Spleen (tissue), 11 donors: ENCODE data around the gene ATP1A3. TPM values are rescaled to one million over a fixed set of nuclear protein-coding genes. Genes with fewer than 3 reads are reported as not detected.

Experiments
- DNase-seq: peaks from one replicate; pipeline ENCODE4 v3.0.0-alpha.2; 2020
- H3K27ac ChIP-seq, 8 donors: fragments of 200-600 bp; sonication (generic) in 7 of 8; 1 replicate in 4 of 8; 2 replicates in 4 of 8; pipeline versions ENCODE4 v1.5.0 to v1.8.0; 2016 to 2021; ENCODE audit warnings: inconsistent platforms in 4 of 8, mild to moderate bottlenecking in 4 of 8, moderate library complexity in 1 of 8
- H3K27me3 ChIP-seq, 7 donors: fragments of 200-600 bp; sonication (generic) in 6 of 7; replicated peaks in 1 of 7; 1 replicate in 4 of 7; 2 replicates in 3 of 7; pipeline versions ENCODE4 v1.5.0 to v1.8.0; 2016 to 2021; ENCODE audit warnings: inconsistent platforms in 3 of 7, mild to moderate bottlenecking in 1 of 7
- H3K36me3 ChIP-seq, 6 donors: fragments of 200-600 bp; sonication (generic) in 5 of 6; 1 replicate in 4 of 6; 2 replicates in 2 of 6; pipeline versions ENCODE4 v1.5.0 to v1.8.0; 2016 to 2021; ENCODE audit warnings: inconsistent platforms in 2 of 6
- H3K4me1 ChIP-seq, 6 donors: fragments of 200-600 bp; sonication (generic) in 5 of 6; 1 replicate in 3 of 6; 2 replicates in 3 of 6; pipeline versions ENCODE4 v1.5.0 to v1.8.0; 2016 to 2021; ENCODE audit warnings: inconsistent platforms in 3 of 6
- H3K4me3 ChIP-seq, 8 donors: fragments of 200-600 bp; sonication (generic) in 7 of 8; 1 replicate in 4 of 8; 2 replicates in 4 of 8; pipeline versions ENCODE4 v1.5.0 to v1.8.0; 2016 to 2021; ENCODE audit warnings: inconsistent platforms in 4 of 8, mild to moderate bottlenecking in 4 of 8, moderate library complexity in 2 of 8
- H3K9me3 ChIP-seq, 8 donors: fragments of 200-600 bp; sonication (generic) in 7 of 8; 1 replicate in 4 of 8; 2 replicates in 4 of 8; pipeline versions ENCODE4 v1.5.0 to v1.8.0; 2016 to 2021; ENCODE audit warnings: inconsistent platforms in 4 of 8
- POLR2A ChIP-seq, 3 donors: fragments of 450-650 bp; IDR thresholded peaks; one replicate each; pipeline ENCODE4 v1.5.1; 2017; ENCODE audit warnings: antibody characterized with exemption in 3 of 3, mild to moderate bottlenecking in 1 of 3
- POLR2AphosphoS5 ChIP-seq, 3 donors: sonication (generic); formaldehyde crosslinking; IDR thresholded peaks; one replicate each; pipeline ENCODE4 v1.5.1; 2017; ENCODE audit warnings: antibody characterized with exemption in 3 of 3
- WGBS, 5 donors: extraction: QIAGEN DNeasy Blood & Tissue Kit in 3 of 5; methylation state at CpG; one replicate each; pipeline versions ENCODE4 v1.1.5 to v1.1.7; 2013 to 2018; 5-methylcytosine and 5-hydroxymethylcytosine counted together
- intact Hi-C: fragments of 100-400 bp; cut with DNase I; formaldehyde crosslinking; loops from one replicate; pipeline ENCODE4 v1.15.0; 2023; ENCODE audit warnings: low total_unique reads
- polyA plus RNA-seq, 3 donors: library from polyadenylated mRNA; stranded (reverse); fragments of 200-250 nt; gene quantifications; one replicate each; pipeline ENCODE4 v1.2.1, GENCODE V29; 2013
- total RNA-seq, 7 donors: library from RNA; depleted of rRNA in 3 of 7; stranded (reverse); fragments of >200 nt in 3 of 7; fragmentation: NEBNext Ultra II Directional in 4 of 7; extraction: Animal tissue kit (Norgen Biotek cat#: 25700) in 4 of 7; gene quantifications; one replicate each; pipeline versions ENCODE4 v1.1.0 to v1.2.1, GENCODE V29; 2016 to 2021
- TF ChIP-seq, protein P1 (sequence below), 11 experiments: fragments of 200-600 bp in 7 of 11; fragments of 450-650 bp in 4 of 11; sonication (generic) in 4 of 11; IDR thresholded peaks in 8 of 11; conservative IDR thresholded peaks in 3 of 11; 1 replicate in 7 of 11; 2 replicates in 4 of 11; pipeline versions ENCODE4 v1.4.0 to v1.8.0; 2016 to 2021; ENCODE audit warnings: antibody characterized with exemption in 11 of 11, inconsistent platforms in 4 of 11, mild to moderate bottlenecking in 1 of 11
- donor health status: healthy with polysubstance abuse.
- donor health status: DM: no; HTN: no; CAD: no; lungs with moderate emphysema.
- donor health status: DM: no; HTN: no; CAD: no.
- donor health status: Bipolar disorder and iron deficiency.
- donor health status: healthy.
- donor health status: DM: no; HTN: no; CAD: no.
- donor health status: DM: yes; HTN: yes; CAD: no.

Gene ATP1A3
- total and polyA plus RNA-seq, 10 donors = 0.39 to 2.2 (median 1.2) TPM

DNA sequence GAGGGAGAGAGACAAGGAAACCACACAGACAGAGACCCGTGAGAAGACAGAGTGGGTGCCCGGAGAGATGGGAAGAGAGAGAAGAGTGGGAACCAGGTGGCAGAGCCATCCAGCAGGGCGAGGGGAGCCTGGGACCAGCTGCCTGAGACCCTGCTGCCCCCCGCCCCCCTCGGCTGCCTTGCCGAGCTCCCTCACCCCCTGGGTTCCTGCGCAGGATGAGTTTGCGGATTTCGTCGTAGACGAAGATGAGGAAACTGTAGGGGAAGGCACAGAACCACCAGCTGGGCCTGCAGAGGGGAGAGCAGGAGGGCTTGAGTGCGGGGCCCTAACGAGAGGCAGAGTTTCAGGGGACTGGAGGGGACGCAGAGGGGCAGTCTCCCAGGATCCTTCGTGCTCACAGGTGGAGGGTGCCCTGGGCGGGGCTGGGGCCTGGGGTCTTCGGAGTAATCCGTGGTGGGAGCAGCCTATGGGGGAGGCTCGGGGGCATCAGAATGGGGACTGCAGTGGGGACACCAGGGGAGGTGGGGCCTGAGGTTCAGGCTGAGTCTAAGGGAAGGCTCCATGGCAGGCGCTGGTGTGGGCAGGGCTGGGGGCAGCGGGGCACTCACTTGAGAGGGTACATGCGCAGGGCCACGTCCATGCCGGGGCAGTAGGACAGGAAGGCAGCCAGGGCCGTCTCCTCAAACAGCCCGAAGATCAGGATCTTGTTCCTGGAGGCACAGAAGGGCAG, 26.8 kb downstream of the ATP1A3 start:
- H3K9me3 ChIP-seq = no peaks in the 10 kb centered on the region
- WGBS, 5 donors = 41 to 59% (median 55%) methylated on average over 26 of the region's 26 CpGs
- H3K4me3 ChIP-seq = no peak overlapping the region
- TF ChIP-seq POLR2A (IDR thresholded peaks at IDR 0.05) = no peak
- TF ChIP-seq POLR2AphosphoS5 (IDR thresholded peaks at IDR 0.05) = peak in 1 of 3 donors; percentile 57
- no peaks in the 10 kb centered on the region for H3K4me1 ChIP-seq
- peaks cover 0 to 14% (median 0%) of the 10 kb centered on the region in 7 donors for H3K27me3 ChIP-seq
- H3K27ac ChIP-seq = peak overlapping the region in 2 of 8 donors; percentile 76 to 83
- H3K36me3 ChIP-seq = no peaks in the 10 kb centered on the region
- intact Hi-C loops = no loop called here
- DNase-seq = peak; percentile 78

DNA sequence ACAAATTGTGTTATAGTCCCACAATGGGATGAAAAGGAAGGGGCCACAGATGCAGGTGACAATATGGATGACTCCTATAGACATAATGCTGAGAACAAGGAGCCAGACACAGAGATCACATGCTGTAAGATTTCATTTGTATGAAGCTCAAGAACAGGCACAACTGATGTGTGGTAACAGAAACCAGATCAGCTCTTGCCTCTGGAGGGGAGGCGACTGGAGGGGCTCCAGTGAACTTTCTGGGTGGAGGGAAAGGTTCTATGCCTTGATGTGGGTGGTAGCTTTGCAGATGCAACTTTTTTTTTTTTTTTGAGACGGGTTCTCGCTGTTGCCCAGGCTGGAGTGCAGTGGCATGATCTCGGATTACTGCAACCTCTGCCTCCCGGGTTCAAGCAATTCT, 28.9 kb downstream of the ATP1A3 start:
- Histone ChIP-seq H3K36me3 (no peaks in the 10 kb centered on the region), H3K27ac (no peak overlapping the region), H3K4me1 (no peaks in the 10 kb centered on the region), H3K4me3 (no peak overlapping the region), H3K27me3 (peaks cover 0 to 14% (median 0%) of the 10 kb centered on the region in 7 donors), H3K9me3 (no peaks in the 10 kb centered on the region)
- no peak for TF ChIP-seq POLR2A (IDR thresholded peaks at IDR 0.05)
- TF ChIP-seq, protein P1, sequence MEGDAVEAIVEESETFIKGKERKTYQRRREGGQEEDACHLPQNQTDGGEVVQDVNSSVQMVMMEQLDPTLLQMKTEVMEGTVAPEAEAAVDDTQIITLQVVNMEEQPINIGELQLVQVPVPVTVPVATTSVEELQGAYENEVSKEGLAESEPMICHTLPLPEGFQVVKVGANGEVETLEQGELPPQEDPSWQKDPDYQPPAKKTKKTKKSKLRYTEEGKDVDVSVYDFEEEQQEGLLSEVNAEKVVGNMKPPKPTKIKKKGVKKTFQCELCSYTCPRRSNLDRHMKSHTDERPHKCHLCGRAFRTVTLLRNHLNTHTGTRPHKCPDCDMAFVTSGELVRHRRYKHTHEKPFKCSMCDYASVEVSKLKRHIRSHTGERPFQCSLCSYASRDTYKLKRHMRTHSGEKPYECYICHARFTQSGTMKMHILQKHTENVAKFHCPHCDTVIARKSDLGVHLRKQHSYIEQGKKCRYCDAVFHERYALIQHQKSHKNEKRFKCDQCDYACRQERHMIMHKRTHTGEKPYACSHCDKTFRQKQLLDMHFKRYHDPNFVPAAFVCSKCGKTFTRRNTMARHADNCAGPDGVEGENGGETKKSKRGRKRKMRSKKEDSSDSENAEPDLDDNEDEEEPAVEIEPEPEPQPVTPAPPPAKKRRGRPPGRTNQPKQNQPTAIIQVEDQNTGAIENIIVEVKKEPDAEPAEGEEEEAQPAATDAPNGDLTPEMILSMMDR (IDR thresholded peaks at IDR 0.05 in 8 of 11, conservative IDR thresholded peaks at IDR 0.05 in 3 of 11) = no peak
- TF ChIP-seq POLR2AphosphoS5 (IDR thresholded peaks at IDR 0.05) = no peak
- no peak for DNase-seq
- WGBS, 5 donors = 71 to 81% (median 77%) methylated on average over 5 of the region's 5 CpGs
- intact Hi-C loops = no loop called here

DNA sequence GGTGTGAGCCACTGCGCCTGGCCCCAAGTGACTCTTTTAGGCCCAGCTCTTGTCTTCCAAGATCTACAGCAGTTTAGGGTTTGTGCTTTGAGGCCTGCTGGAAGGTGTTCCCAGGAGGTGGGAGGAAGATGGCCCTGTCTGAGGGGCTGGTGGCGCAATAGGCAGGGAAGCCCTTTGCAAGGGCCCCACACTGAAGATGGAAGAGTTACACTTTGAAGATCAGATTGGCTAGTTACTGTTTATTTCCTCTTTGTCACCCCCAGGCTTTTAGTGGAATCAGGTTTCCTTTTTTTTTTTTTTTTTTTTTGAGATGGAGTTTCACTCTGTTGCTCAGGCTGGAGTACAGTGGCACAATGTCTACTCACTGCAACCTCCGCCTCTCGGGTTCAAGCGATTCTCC, 33.1 kb downstream of the ATP1A3 start:
- intact Hi-C loops = no loop called here
- TF ChIP-seq POLR2A (IDR thresholded peaks at IDR 0.05) = no peak
- TF ChIP-seq, protein P1 (IDR thresholded peaks at IDR 0.05 in 8 of 11, conservative IDR thresholded peaks at IDR 0.05 in 3 of 11) = no peak
- TF ChIP-seq POLR2AphosphoS5 (IDR thresholded peaks at IDR 0.05) = no peak
- Histone ChIP-seq H3K36me3 (peaks cover 0 to 17% (median 8%) of the 10 kb centered on the region in 6 donors), H3K27ac (no peak overlapping the region), H3K4me1 (peaks cover 12 to 28% (median 18%) of the 10 kb centered on the region in 6 donors), H3K4me3 (no peak overlapping the region), H3K27me3 (peaks cover 0 to 2% (median 0%) of the 10 kb centered on the region in 7 donors), H3K9me3 (no peaks in the 10 kb centered on the region)
- WGBS, 5 donors = 88 to 98% (median 91%) methylated on average over 5 of the region's 5 CpGs
- DNase-seq = no peak

DNA sequence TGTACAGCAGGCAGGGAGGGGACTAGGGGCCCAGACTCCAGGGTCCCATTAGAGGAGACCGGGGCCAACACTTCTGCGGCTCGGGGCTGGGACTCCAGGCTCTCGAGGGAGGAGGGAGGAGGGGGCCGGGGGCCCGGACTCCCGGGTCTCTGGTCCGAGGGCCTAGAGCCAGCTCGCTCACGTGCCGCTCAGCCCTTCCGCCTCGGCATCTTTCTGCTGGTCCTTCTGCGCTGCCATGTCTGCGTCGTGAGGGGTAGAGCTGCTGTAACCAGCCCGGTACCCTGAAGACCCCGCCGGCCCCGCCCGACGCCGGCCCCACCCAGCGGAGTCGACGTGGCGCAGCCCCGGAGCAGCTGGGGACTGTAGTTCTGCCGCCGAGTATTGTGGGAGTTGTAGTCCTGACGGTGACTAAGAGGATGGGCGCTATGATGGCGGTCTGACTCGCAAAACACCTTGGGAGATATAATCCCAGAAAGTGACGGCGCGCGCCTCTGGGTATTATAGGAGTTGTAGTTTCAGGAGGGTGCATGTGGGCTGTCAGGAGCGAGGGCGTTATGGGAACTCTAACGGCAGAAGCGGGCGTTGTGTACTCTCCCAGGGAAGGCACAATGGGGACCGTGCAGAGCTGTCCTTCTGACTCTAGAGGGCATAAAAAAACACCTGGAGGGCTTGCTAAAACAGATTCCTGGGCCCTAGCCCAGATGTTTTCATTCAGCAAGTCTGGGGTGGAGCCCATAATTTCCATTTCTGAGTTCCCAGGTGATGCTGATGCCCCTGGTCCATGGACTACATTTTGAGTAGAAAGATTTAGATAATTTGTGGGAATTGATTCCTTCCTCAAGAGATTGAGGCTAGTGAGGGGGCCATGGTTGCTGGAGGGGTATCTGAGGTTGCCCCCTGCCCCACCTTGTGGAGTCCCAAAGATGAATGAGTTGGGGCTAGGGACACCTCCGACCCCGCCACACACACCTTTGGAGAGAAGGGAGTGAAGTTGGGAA, 34.7 kb downstream of the ATP1A3 start, which contains the start of gene RABAC1:
Gene RABAC1, minus strand, starts transcription at position 266 of the 998 bp plus-strand sequence. Its CDS starts 29 bp downstream, at position 237.
- H3K27ac ChIP-seq = peak within 1 kb of the TSS; percentile 88 to 97 (median 94)
- no peaks in the 10 kb centered on the region for H3K9me3 ChIP-seq
- peak; percentile 97 for DNase-seq
- H3K4me3 ChIP-seq = peak within 1 kb of the TSS; percentile 62 to 98 (median 89)
- intact Hi-C loops = no loop called here
- TF ChIP-seq POLR2A (IDR thresholded peaks at IDR 0.05) (peak in 2 of 3 donors; percentile 29 to 30), POLR2AphosphoS5 (IDR thresholded peaks at IDR 0.05) (peak; percentile 85 to 90 (median 86))
- TF ChIP-seq, protein P1 (IDR thresholded peaks at IDR 0.05 in 8 of 11, conservative IDR thresholded peaks at IDR 0.05 in 3 of 11) = peak in 7 of 11 experiments; percentile 4 to 34 (median 20)
- H3K4me1 ChIP-seq = peaks cover 12 to 28% (median 18%) of the 10 kb centered on the region in 6 donors
- H3K36me3 ChIP-seq = peaks cover 0 to 31% (median 9%) of the 10 kb centered on the region in 6 donors
- no peaks in the 10 kb centered on the region for H3K27me3 ChIP-seq
- WGBS, 5 donors = 5 to 10% (median 6%) methylated on average over 19 to 46 of the region's 46 CpGs
